ENCODE measurements around the gene DLX2. TPM values are rescaled to one million over a fixed set of nuclear protein-coding genes. Genes with fewer than 3 reads are reported as not detected.

DLX2 gene
- total RNA-seq, 2 experiments from 2014 or later = not detected

DNA sequence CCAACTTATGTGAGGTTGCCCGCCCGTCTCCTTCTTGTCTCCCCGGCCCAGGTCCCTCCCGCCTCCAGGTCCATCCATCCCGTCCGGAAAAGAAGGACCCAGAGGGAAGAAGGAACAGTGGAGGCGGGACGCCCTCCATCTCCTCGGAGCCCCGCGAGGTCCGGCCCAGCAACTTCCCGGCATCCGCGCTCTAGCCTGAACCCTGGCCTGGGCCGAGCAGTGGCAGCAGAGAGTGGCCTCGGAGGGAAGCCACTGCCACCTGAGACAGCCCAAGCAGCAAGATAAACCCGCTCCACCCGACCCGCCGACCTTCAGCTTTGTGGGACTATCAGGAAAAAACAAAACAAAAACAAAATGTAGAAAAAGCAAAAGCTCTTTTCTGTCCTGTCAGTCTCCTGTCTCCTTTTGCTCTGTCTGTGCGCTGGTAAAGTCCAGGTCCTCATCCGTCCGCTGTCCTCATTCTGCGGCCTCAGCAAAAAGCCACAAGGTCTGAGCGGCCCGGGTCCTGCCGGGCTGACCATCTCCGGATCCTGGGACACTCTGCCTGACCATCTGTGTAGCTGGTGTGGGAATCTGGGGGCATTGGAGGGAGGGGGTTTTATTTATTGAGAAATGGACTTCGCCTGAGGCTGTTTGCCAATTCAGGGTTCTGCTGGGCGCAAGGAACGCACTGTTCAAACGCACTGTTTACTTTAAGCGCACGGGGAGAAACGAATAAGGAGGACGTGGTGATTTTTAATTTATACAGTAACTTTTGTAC, 14.3 kb downstream of the DLX2 start:
- Histone ChIP-seq H3K36me3 (ENCODE audit: insufficient read depth, low read length) (no peaks in the 10 kb centered on the region), H3K27ac (ENCODE audit: low read depth in 1 of 2, low read length in 2 of 2) (no peak overlapping the region), H3K4me3 (ENCODE audit: low read length) (no peak overlapping the region), H3K9me3 (ENCODE audit: control insufficient read depth in 1 of 2, insufficient read depth in 1 of 2, low read length in 2 of 2) (peaks cover 2 to 72% of the 10 kb centered on the region in 2 experiments), H3K4me1 (ENCODE audit: insufficient read depth, low read length) (peaks cover 69% of the 10 kb centered on the region), H3K27me3 (ENCODE audit: control insufficient read depth in 1 of 2, insufficient read depth in 2 of 2, low read length in 2 of 2) (peaks cover 97 to 99% of the 10 kb centered on the region in 2 experiments)
- TF ChIP-seq, protein P1, sequence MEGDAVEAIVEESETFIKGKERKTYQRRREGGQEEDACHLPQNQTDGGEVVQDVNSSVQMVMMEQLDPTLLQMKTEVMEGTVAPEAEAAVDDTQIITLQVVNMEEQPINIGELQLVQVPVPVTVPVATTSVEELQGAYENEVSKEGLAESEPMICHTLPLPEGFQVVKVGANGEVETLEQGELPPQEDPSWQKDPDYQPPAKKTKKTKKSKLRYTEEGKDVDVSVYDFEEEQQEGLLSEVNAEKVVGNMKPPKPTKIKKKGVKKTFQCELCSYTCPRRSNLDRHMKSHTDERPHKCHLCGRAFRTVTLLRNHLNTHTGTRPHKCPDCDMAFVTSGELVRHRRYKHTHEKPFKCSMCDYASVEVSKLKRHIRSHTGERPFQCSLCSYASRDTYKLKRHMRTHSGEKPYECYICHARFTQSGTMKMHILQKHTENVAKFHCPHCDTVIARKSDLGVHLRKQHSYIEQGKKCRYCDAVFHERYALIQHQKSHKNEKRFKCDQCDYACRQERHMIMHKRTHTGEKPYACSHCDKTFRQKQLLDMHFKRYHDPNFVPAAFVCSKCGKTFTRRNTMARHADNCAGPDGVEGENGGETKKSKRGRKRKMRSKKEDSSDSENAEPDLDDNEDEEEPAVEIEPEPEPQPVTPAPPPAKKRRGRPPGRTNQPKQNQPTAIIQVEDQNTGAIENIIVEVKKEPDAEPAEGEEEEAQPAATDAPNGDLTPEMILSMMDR (IDR thresholded peaks at IDR 0.05) = no peak
- ChIA-PET CTCF (interaction anchor here (1.0 kb wide), 1 partner anchor 8 kb away, joined by 3 read pairs; no protein-coding TSS in a partner anchor), POLR2A (interaction anchor here (0.9 to 1.5 kb wide), 3 partner anchors 8 to 13 kb away, joined by 3 to 9 read pairs (median 4); no protein-coding TSS in a partner anchor)
- H3K4me3 Mint-ChIP-seq = peak overlapping the region; percentile 77
- peak overlapping the region; percentile 78 for H3K27ac Mint-ChIP-seq
- H3K4me1 Mint-ChIP-seq (ENCODE audit: low read depth) = peaks cover 57% of the 10 kb centered on the region
- peaks cover 11% of the 10 kb centered on the region for H3K36me3 Mint-ChIP-seq (ENCODE audit: low read depth)
- ATAC-seq (ENCODE audit: poor library complexity) (no peak), DNase-seq (peak in 1 of 14 experiments; percentile 16)
- intact Hi-C loops (cut with DNase I, micrococcal nuclease) = no loop called here
- H3K27me3 Mint-ChIP-seq = peaks cover 100% of the 10 kb centered on the region
- H3K9me3 Mint-ChIP-seq = no peaks in the 10 kb centered on the region

DNA sequence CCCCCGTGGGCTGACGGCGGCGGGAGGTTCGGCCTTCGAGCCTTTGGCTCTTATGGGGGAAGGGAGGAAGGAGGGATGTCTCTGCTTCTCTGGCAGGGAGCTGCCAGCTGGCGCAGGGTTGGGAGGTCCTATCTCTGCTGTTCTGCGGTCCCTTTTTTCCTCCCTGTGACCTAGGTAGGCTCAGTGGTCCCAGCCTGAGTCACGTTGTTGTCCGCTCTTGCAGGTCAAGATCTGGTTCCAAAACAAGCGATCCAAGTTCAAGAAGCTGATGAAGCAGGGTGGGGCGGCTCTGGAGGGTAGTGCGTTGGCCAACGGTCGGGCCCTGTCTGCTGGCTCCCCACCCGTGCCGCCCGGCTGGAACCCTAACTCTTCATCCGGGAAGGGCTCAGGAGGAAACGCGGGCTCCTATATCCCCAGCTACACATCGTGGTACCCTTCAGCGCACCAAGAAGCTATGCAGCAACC, 14.9 kb downstream of the DLX2 start:
- Histone ChIP-seq H3K36me3 (ENCODE audit: insufficient read depth, low read length) (no peaks in the 10 kb centered on the region), H3K4me3 (ENCODE audit: low read length) (no peak overlapping the region), H3K4me1 (ENCODE audit: insufficient read depth, low read length) (peaks cover 72% of the 10 kb centered on the region), H3K27me3 (ENCODE audit: control insufficient read depth in 1 of 2, insufficient read depth in 2 of 2, low read length in 2 of 2) (peaks cover 97 to 99% of the 10 kb centered on the region in 2 experiments), H3K27ac (ENCODE audit: low read depth in 1 of 2, low read length in 2 of 2) (no peak overlapping the region), H3K9me3 (ENCODE audit: control insufficient read depth in 1 of 2, insufficient read depth in 1 of 2, low read length in 2 of 2) (peaks cover 0 to 72% of the 10 kb centered on the region in 2 experiments)
- intact Hi-C loops (cut with DNase I, micrococcal nuclease) = loop anchor here (2.0 kb wide), 1 partner anchor 15 kb away; the partner anchor contains the start of gene DLX2 (in 2 of the 2)
- Mint-ChIP-seq H3K27me3 (peaks cover 100% of the 10 kb centered on the region), H3K9me3 (no peaks in the 10 kb centered on the region), H3K27ac (peak overlapping the region; percentile 78), H3K36me3 (ENCODE audit: low read depth) (peaks cover 11% of the 10 kb centered on the region), H3K4me1 (ENCODE audit: low read depth) (peaks cover 62% of the 10 kb centered on the region), H3K4me3 (peak overlapping the region; percentile 77)
- CTCF ChIA-PET = interaction anchor here (1.0 to 1.4 kb wide), 2 partner anchors 9 to 16 kb away, joined by 3 to 4 read pairs; no protein-coding TSS in a partner anchor
- ATAC-seq (ENCODE audit: poor library complexity) (no peak), DNase-seq (peak in 2 of 14 experiments; percentile 16 to 36)
- POLR2A ChIA-PET = interaction anchor here (0.8 to 1.5 kb wide), 4 partner anchors 9 to 18 kb away, joined by 3 to 9 read pairs (median 4); no protein-coding TSS in a partner anchor
- TF ChIP-seq, protein P1 (IDR thresholded peaks at IDR 0.05) = no peak

DNA sequence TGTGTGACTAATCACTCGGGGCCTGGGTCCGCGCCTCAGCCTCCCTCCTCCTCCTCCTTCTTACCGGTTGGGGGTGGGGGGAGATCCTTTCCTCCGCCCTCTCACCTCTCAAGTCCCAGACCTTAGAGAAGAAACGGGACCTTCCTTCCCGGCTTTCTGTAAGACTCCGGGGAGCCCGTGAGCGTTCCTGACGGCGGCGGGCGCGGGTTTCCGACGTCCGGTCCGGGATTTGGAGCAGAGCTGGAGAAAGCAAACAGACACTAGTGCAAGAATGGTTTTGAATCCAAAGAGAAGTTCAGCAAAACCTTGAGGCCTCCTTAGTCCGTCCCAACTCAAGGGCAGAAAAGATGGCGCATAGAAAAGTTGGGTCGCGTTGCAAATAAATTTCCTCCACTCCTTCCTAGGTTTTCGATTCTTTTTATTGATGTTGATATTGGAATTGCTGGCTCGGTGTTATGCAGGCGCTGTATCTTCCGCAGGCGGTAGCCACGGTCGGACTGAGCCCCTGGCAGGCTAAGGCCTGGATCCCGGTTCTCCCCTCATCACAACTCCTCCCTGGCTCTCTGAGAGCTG, 15.4 kb downstream of the DLX2 start:
- ChIA-PET POLR2A (interaction anchor here (0.8 to 1.6 kb wide), 5 partner anchors 8 to 409 kb away, joined by 3 to 9 read pairs (median 3); no protein-coding TSS in a partner anchor), CTCF (interaction anchor here (1.0 to 1.4 kb wide), 7 partner anchors 9 to 375 kb away, joined by 3 to 6 read pairs (median 4); no protein-coding TSS in a partner anchor)
- Histone ChIP-seq H3K27me3 (ENCODE audit: control insufficient read depth in 1 of 2, insufficient read depth in 2 of 2, low read length in 2 of 2) (peaks cover 97 to 99% of the 10 kb centered on the region in 2 experiments), H3K36me3 (ENCODE audit: insufficient read depth, low read length) (no peaks in the 10 kb centered on the region), H3K4me3 (ENCODE audit: low read length) (no peak overlapping the region), H3K4me1 (ENCODE audit: insufficient read depth, low read length) (peaks cover 75% of the 10 kb centered on the region), H3K9me3 (ENCODE audit: control insufficient read depth in 1 of 2, insufficient read depth in 1 of 2, low read length in 2 of 2) (peaks cover 3 to 76% of the 10 kb centered on the region in 2 experiments), H3K27ac (ENCODE audit: low read depth in 1 of 2, low read length in 2 of 2) (no peak overlapping the region)
- no peak for ATAC-seq (ENCODE audit: poor library complexity)
- DNase-seq = peak in 2 of 14 experiments; percentile 15 to 34
- H3K27me3 Mint-ChIP-seq = peaks cover 100% of the 10 kb centered on the region
- intact Hi-C loops (cut with DNase I, micrococcal nuclease) = loop anchor here (2.0 kb wide), 1 partner anchor 16 kb away; the partner anchor contains the start of gene DLX2 (in 2 of the 2)
- H3K27ac Mint-ChIP-seq = peak overlapping the region; percentile 78
- H3K4me1 Mint-ChIP-seq (ENCODE audit: low read depth) = peaks cover 66% of the 10 kb centered on the region
- peaks cover 11% of the 10 kb centered on the region for H3K36me3 Mint-ChIP-seq (ENCODE audit: low read depth)
- no peaks in the 10 kb centered on the region for H3K9me3 Mint-ChIP-seq
- peak overlapping the region; percentile 77 for H3K4me3 Mint-ChIP-seq
- TF ChIP-seq, protein P1 (IDR thresholded peaks at IDR 0.05) = no peak
